Thoracic aorta (tissue), 2 donors: ENCODE data around the gene ADAMTS2. TPM values are rescaled to one million over a fixed set of nuclear protein-coding genes. Genes with fewer than 3 reads are reported as not detected.

ENCODE experiments used
- ATAC-seq: fragments of 150-250 bp; one replicate; pipeline ENCODE4 v1.8.0; 2017; ENCODE audit warnings: low read depth; ENCODE audit not compliant: insufficient number of reproducible peaks, low FRiP score
- DNase-seq: peaks from one replicate; pipeline ENCODE4 v3.0.0-alpha.2; 2020; ENCODE audit warnings: low spot score
- H3K27ac ChIP-seq, 2 donors: fragments of 200-600 bp; sonication (generic); 1 replicate in 1 of 2; 2 replicates in 1 of 2; pipeline ENCODE4 v1.5.1; 2016; ENCODE audit warnings: mild to moderate bottlenecking in 2 of 2, moderate library complexity in 2 of 2
- H3K27me3 ChIP-seq: fragments of 200-600 bp; sonication (generic); replicated peaks from 2 replicates; pipeline ENCODE4 v1.6.0; 2016; ENCODE audit warnings: mild to moderate bottlenecking; ENCODE audit not compliant: insufficient read depth
- H3K36me3 ChIP-seq: fragments of 200-600 bp; sonication (generic); one replicate; pipeline ENCODE4 v1.5.1; 2016
- H3K4me1 ChIP-seq, 2 donors: fragments of 200-600 bp; sonication (generic); 1 replicate in 1 of 2; 2 replicates in 1 of 2; pipeline versions ENCODE4 v1.5.1 to v1.6.0; 2016; ENCODE audit warnings: low read depth in 2 of 2, mild to moderate bottlenecking in 1 of 2; ENCODE audit not compliant: control insufficient read depth in 1 of 2
- H3K4me3 ChIP-seq: fragments of 200-600 bp; sonication (generic); 2 replicates; pipeline ENCODE4 v1.5.1; 2016; ENCODE audit warnings: mild to moderate bottlenecking
- H3K9me3 ChIP-seq: fragments of 200-600 bp; sonication (generic); 2 replicates; pipeline ENCODE4 v1.5.1; 2016
- total RNA-seq, 2 donors: library from RNA; depleted of rRNA; stranded (reverse); fragments of >200 nt; gene quantifications; one replicate each; pipeline versions ENCODE4 v1.1.0 to v1.2.3, GENCODE V29; 2016
- TF ChIP-seq, protein P1 (sequence below): fragments of 200-600 bp; sonication (generic); IDR thresholded peaks from one replicate; pipeline ENCODE4 v1.5.1; 2019; ENCODE audit warnings: antibody characterized with exemption

The ADAMTS2 gene
- total RNA-seq, 2 donors from 2014 or later = 34.4 to 60.7 TPM

DNA sequence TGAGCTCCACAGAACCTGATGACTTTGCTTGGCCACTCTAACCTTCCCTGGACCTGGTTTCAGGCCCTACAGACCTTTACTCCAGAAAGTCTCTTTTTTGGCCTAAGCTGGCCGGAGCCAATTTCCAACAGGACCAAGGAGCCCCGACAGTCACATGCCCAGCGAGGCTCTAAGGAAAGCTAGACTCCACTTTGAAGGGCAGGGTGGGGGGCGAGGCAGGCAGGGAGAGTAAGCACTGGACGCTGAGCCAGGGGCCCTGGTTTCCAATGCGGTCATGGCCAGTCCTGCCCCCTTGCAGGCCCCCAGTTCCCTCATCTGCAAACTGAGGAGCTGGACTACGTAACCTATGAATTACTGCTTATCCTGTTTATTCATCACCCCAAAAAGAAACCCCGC lies 65.2 kb downstream of the ADAMTS2 start:
- ATAC-seq = no peak
- Histone ChIP-seq H3K36me3 (no peaks in the 10 kb centered on the region), H3K27me3 (no peaks in the 10 kb centered on the region), H3K27ac (no peak overlapping the region), H3K4me3 (no peak overlapping the region), H3K4me1 (peaks cover 4 to 26% of the 10 kb centered on the region in 2 donors), H3K9me3 (no peaks in the 10 kb centered on the region)
- TF ChIP-seq, protein P1, sequence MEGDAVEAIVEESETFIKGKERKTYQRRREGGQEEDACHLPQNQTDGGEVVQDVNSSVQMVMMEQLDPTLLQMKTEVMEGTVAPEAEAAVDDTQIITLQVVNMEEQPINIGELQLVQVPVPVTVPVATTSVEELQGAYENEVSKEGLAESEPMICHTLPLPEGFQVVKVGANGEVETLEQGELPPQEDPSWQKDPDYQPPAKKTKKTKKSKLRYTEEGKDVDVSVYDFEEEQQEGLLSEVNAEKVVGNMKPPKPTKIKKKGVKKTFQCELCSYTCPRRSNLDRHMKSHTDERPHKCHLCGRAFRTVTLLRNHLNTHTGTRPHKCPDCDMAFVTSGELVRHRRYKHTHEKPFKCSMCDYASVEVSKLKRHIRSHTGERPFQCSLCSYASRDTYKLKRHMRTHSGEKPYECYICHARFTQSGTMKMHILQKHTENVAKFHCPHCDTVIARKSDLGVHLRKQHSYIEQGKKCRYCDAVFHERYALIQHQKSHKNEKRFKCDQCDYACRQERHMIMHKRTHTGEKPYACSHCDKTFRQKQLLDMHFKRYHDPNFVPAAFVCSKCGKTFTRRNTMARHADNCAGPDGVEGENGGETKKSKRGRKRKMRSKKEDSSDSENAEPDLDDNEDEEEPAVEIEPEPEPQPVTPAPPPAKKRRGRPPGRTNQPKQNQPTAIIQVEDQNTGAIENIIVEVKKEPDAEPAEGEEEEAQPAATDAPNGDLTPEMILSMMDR = no peak
- no peak for DNase-seq

- DNase-seq (no peak), ATAC-seq (no peak)
- H3K36me3 ChIP-seq = no peaks in the 10 kb centered on the region
- H3K4me1 ChIP-seq = peaks cover 4 to 26% of the 10 kb centered on the region in 2 donors
- TF ChIP-seq, protein P1 = no peak
- H3K27ac ChIP-seq = no peak overlapping the region
- H3K9me3 ChIP-seq = no peaks in the 10 kb centered on the region
- H3K27me3 ChIP-seq = no peaks in the 10 kb centered on the region
- no peak overlapping the region for H3K4me3 ChIP-seq
Measured at GRCh38 chr5:179279347-179280094, 65.7 kb downstream of the ADAMTS2 start.

GRCh38 chr5:179278546-179278945 lies 66.7 kb downstream of the ADAMTS2 start:
- peaks cover 4 to 31% of the 10 kb centered on the region in 2 donors for H3K4me1 ChIP-seq
- H3K4me3 ChIP-seq = no peak overlapping the region
- ATAC-seq (no peak), DNase-seq (no peak)
- H3K27me3 ChIP-seq = no peaks in the 10 kb centered on the region
- no peaks in the 10 kb centered on the region for H3K9me3 ChIP-seq
- TF ChIP-seq, protein P1 = no peak
- H3K36me3 ChIP-seq = no peaks in the 10 kb centered on the region
- no peak overlapping the region for H3K27ac ChIP-seq

DNA sequence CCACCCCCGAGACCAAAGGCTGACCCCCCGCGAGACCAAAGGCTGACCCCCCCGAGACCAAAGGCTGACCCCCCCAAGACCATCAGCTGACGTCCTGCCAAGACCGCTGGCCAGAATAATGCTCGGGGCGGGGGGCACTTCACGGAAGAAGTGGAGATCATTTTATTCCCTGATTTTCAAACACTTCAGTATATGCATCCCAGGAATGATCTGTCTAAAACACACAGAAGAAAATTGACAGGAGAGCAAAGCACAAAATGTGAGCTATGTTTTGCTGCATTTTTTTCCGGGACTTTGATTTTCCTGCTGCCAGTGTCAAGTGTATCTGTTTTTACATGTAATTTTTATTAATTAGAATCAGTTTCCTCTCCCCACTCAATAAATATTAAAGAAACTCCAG lies 67.1 kb downstream of the ADAMTS2 start:
- TF ChIP-seq, protein P1 = no peak
- Histone ChIP-seq H3K9me3 (no peaks in the 10 kb centered on the region), H3K27ac (no peak overlapping the region), H3K4me1 (peaks cover 4 to 36% of the 10 kb centered on the region in 2 donors), H3K36me3 (no peaks in the 10 kb centered on the region), H3K27me3 (no peaks in the 10 kb centered on the region), H3K4me3 (no peak overlapping the region)
- DNase-seq = no peak
- no peak for ATAC-seq

DNA sequence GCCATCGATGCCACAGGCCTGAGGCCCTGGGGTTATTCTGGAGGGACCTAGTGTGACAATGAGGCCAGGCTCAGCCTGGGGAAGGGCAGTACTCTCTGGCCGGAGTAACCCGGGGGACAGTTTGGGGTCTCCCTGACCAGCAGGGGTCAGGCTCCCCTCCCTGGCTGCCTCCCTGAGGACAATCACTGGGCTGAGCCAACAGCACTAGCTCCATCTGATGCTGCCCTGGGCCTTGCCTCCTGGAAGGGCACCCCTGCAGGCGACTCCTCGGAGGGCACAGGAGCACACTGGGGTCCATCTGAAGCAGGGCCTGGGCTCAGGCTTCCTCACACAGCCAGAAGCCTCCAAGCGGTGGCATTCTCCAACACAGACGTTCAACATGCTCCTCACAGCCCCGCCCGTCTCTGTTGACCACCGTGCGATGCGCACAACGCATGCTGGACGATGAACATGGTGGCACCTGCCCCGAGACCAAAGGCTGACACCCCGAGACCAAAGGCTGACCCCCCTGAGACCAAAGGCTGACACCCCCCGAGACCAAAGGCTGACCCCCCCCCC lies 68.3 kb downstream of the ADAMTS2 start:
- no peak overlapping the region for H3K4me3 ChIP-seq
- DNase-seq (no peak), ATAC-seq (no peak)
- peak overlapping the region; percentile 53 to 75 for H3K27ac ChIP-seq
- peaks cover 4 to 41% of the 10 kb centered on the region in 2 donors for H3K4me1 ChIP-seq
- H3K9me3 ChIP-seq = no peaks in the 10 kb centered on the region
- no peaks in the 10 kb centered on the region for H3K36me3 ChIP-seq
- H3K27me3 ChIP-seq = no peaks in the 10 kb centered on the region
- TF ChIP-seq, protein P1 = no peak
